SK-N-SH (cell line): ENCODE data around the gene TAF11L14. TPM values are rescaled to one million over a fixed set of nuclear protein-coding genes. Genes with fewer than 3 reads are reported as not detected.
"Not testable (repeated sequence)": the region's sequence is repeated elsewhere in the genome, so short reads cannot be mapped to it uniquely, and the experiment has no call there.

Experiments
- CTCF ChIA-PET: fragments of 300-600, 350-600 bp; formaldehyde crosslinking; extraction: SDS; loops from one replicate; lab custom pipeline; 2021; lab: Yijun Ruan, JAX
- POLR2A ChIA-PET: fragments of 350-600 bp; sonication (Branson Sonifier 250); formaldehyde crosslinking; extraction: SDS; loops from one replicate; lab custom pipeline; 2020; ENCODE audit warnings: antibody characterized with exemption, inconsistent platforms; lab: Yijun Ruan, JAX
- DNase-seq: peaks from one replicate; pipeline ENCODE4 v3.0.0; 2012
- H2AFZ ChIP-seq: fragments of 200-600 bp; sonication (generic); 2 replicates; pipeline ENCODE4 v1.8.1; 2016; ENCODE audit warnings: antibody characterized with exemption, mild to moderate bottlenecking, low read depth
- H3F3A ChIP-seq: fragments of 200-600 bp; sonication (generic); replicated peaks from 2 replicates; pipeline ENCODE3; 2016; ENCODE audit warnings: antibody characterized with exemption, mild to moderate bottlenecking; ENCODE audit not compliant: insufficient read depth
- H3K27ac ChIP-seq, 2 experiments: fragments of 200-500 bp in 1 of 2; fragments of 200-600 bp in 1 of 2; sonication (Bioruptor generic) in 1 of 2; sonication (generic), shearing (Covaris generic) in 1 of 2; 2 replicates each; pipeline versions ENCODE4 v1.5.1 to v1.6.1; 2014 to 2016; ENCODE audit warnings: low read depth in 2 of 2, inconsistent platforms in 1 of 2, low read length in 1 of 2, mild to moderate bottlenecking in 1 of 2, mixed read lengths in 1 of 2
- H3K27me3 ChIP-seq: fragments of 200-600 bp; sonication (generic), shearing (Covaris generic); 2 replicates; pipeline ENCODE4 v1.6.1; 2016; ENCODE audit warnings: mixed run types; ENCODE audit not compliant: insufficient read depth
- H3K36me3 ChIP-seq, 2 experiments: fragments of 200-500 bp in 1 of 2; fragments of 200-600 bp in 1 of 2; sonication (Bioruptor generic) in 1 of 2; sonication (generic) in 1 of 2; replicated peaks in 1 of 2; 2 replicates each; pipeline versions ENCODE3 to v1.5.1; 2014 to 2016; ENCODE audit warnings: low read length in 1 of 2, mild to moderate bottlenecking in 1 of 2; ENCODE audit not compliant: insufficient read depth in 2 of 2, control insufficient read depth in 1 of 2
- H3K4me1 ChIP-seq, 2 experiments: fragments of 200-500 bp in 1 of 2; fragments of 200-600 bp in 1 of 2; sonication (Bioruptor generic) in 1 of 2; sonication (generic), shearing (Covaris generic) in 1 of 2; 2 replicates each; pipeline versions ENCODE4 v1.5.1 to v1.6.1; 2014 to 2016; ENCODE audit warnings: low read depth in 1 of 2, low read length in 1 of 2, mixed run types in 1 of 2; ENCODE audit not compliant: insufficient read depth in 2 of 2, control insufficient read depth in 1 of 2
- H3K4me2 ChIP-seq: fragments of 200-600 bp; sonication (generic), shearing (Covaris generic); 2 replicates; pipeline ENCODE4 v1.6.1; 2017; ENCODE audit warnings: mixed run types
- H3K4me3 ChIP-seq, 2 experiments: fragments of 200-500 bp in 1 of 2; fragments of 200-600 bp in 1 of 2; sonication (Bioruptor generic) in 1 of 2; sonication (generic), shearing (Covaris generic) in 1 of 2; 2 replicates each; pipeline versions ENCODE4 v1.5.1 to v1.8.1; 2014 to 2016; ENCODE audit warnings: low read depth in 2 of 2, inconsistent platforms in 1 of 2, low read length in 1 of 2, mild to moderate bottlenecking in 1 of 2, mixed read lengths in 1 of 2, moderate library complexity in 1 of 2
- H3K79me2 ChIP-seq: fragments of 200-600 bp; sonication (generic); 2 replicates; pipeline ENCODE4 v1.8.1; 2017; ENCODE audit warnings: mild to moderate bottlenecking; ENCODE audit not compliant: insufficient read depth
- H3K9ac ChIP-seq: fragments of 200-600 bp; sonication (generic); 2 replicates; pipeline ENCODE4 v1.6.1; 2017; ENCODE audit warnings: mixed run types
- H3K9me2 ChIP-seq: fragments of 200-600 bp; sonication (generic); 2 replicates; pipeline ENCODE4 v1.6.1; 2017; ENCODE audit warnings: mixed run types
- H3K9me3 ChIP-seq: fragments of 200-600 bp; sonication (generic); 2 replicates; pipeline ENCODE4 v1.6.1; 2017; ENCODE audit warnings: mixed run types, mild to moderate bottlenecking, moderate library complexity
- H4K20me1 ChIP-seq: fragments of 200-600 bp; sonication (generic); 2 replicates; pipeline ENCODE4 v1.6.1; 2017; ENCODE audit warnings: mild to moderate bottlenecking, mixed run types; ENCODE audit not compliant: insufficient read depth
- FOSL2 ChIP-seq: IDR thresholded peaks from 2 replicates; pipeline ENCODE4 v1.4.0; 2012; ENCODE audit warnings: low read depth, mild to moderate bottlenecking, moderate library complexity, borderline replicate concordance
- FOXM1 ChIP-seq: IDR thresholded peaks from 2 replicates; pipeline ENCODE4 v1.4.0; 2012; ENCODE audit warnings: low read depth, mild to moderate bottlenecking
- GATA2 ChIP-seq: sonication (generic); formaldehyde crosslinking; IDR thresholded peaks from 2 replicates; pipeline ENCODE4 v1.5.0; 2020; ENCODE audit warnings: mild to moderate bottlenecking, missing genetic modification reagents
- JUND ChIP-seq: IDR thresholded peaks from 2 replicates; pipeline ENCODE4 v1.4.0; 2012
- MEF2A ChIP-seq: IDR thresholded peaks from 2 replicates; pipeline ENCODE4 v1.4.0; 2012; ENCODE audit warnings: low read depth, borderline replicate concordance
- MXI1 ChIP-seq: IDR thresholded peaks from 2 replicates; pipeline ENCODE4 v1.6.1; 2012; ENCODE audit warnings: mild to moderate bottlenecking, low read depth, low read length, improper control_type of control experiment
- NFIC ChIP-seq: IDR thresholded peaks from 2 replicates; pipeline ENCODE4 v1.4.0; 2012; ENCODE audit warnings: borderline replicate concordance
- SIN3A ChIP-seq: IDR thresholded peaks from 2 replicates; pipeline ENCODE4 v1.6.1; 2012; ENCODE audit warnings: low read depth, mild to moderate bottlenecking, low read length, moderate library complexity, borderline replicate concordance
- TCF12 ChIP-seq: IDR thresholded peaks from 2 replicates; pipeline ENCODE4 v1.4.0; 2012
- TEAD4 ChIP-seq: IDR thresholded peaks from 2 replicates; pipeline ENCODE4 v1.4.0; 2012; ENCODE audit warnings: mild to moderate bottlenecking, borderline replicate concordance; ENCODE audit not compliant: insufficient read depth
- WGBS: methylation state at CpG from one replicate; pipeline ENCODE4 v1.1.6; 2017; ENCODE audit warnings: low lambda C conversion rate; 5-methylcytosine and 5-hydroxymethylcytosine counted together
- polyA plus RNA-seq, 3 experiments: library from polyadenylated mRNA; depleted of rRNA; stranded (reverse); fragments of >200 nt; gene quantifications; 2 replicates each; pipeline ENCODE4 v1.2.3, GENCODE V29; 2012
- TF ChIP-seq, protein P1 (sequence below): fragments of 150-350 bp; IDR thresholded peaks from 2 replicates; pipeline ENCODE4 v1.6.1; 2017; ENCODE audit warnings: antibody characterized with exemption, low read length, low read depth, borderline replicate concordance
- TF ChIP-seq, protein P2 (sequence below): IDR thresholded peaks from 2 replicates; pipeline ENCODE4 v1.4.0; 2012; ENCODE audit warnings: low read depth
- TF ChIP-seq, protein P3 (sequence below): fragments of 150-350 bp; IDR thresholded peaks from 2 replicates; pipeline ENCODE4 v1.6.1; 2016; ENCODE audit warnings: mild to moderate bottlenecking, low read depth, low read length
- TF ChIP-seq, protein P4 (sequence below): IDR thresholded peaks from 2 replicates; pipeline ENCODE4; 2012
- TF ChIP-seq, protein P5 (sequence below): IDR thresholded peaks from 2 replicates; pipeline ENCODE4 v1.4.0; 2012; ENCODE audit warnings: low read depth, borderline replicate concordance

TAF11L14 gene
- not detected in 2 replicates for polyA plus RNA-seq (2012; rRNA removed)
- not detected in 2 replicates for polyA plus RNA-seq (2012; cell fraction: cytosol; rRNA removed)
- polyA plus RNA-seq (2012; cell fraction: nucleus; rRNA removed), result not detected in 2 replicates

DNA sequence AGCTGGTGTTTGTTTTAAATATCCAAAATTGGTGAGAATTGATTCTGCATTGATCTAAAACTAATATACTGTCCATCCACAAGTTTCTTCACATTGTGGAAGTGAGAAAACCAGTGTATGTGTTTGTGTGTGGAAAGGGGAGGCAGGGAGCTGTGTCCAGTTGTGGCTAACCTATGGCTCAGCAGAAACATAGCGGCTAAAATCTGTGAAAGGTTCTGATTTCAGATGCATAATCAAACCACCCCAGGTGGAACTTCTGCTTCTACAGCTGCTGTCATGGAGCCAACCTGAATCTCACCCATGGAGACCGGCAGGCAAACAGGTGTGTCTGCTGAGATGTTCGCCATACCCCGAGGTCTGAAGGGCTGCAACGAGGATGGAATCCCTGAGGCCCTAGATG, at the start of gene TAF11L14:
Gene TAF11L14, plus strand, starts transcription at position 301 of the 400 bp plus-strand sequence.
- H3F3A ChIP-seq, result no peaks in the 10 kb centered on the region
- no peaks in the 10 kb centered on the region for H3K4me1 ChIP-seq
- no peak within 1 kb of the TSS for H3K4me2 ChIP-seq
- no peak within 1 kb of the TSS for H3K27ac ChIP-seq
- no peak within 1 kb of the TSS for H3K4me3 ChIP-seq
- POLR2A ChIA-PET, result no interaction called here
- no peak within 1 kb of the TSS for H2AFZ ChIP-seq
- no peak for DNase-seq
- no peaks in the 10 kb centered on the region for H3K9me3 ChIP-seq
- no peak within 1 kb of the TSS for H3K9ac ChIP-seq
- no peaks in the 10 kb centered on the region for H3K36me3 ChIP-seq
- no peaks in the 10 kb centered on the region for H4K20me1 ChIP-seq
- 16% methylated on average over 5 of the region's 5 CpGs for WGBS
- H3K79me2 ChIP-seq, result no peaks in the 10 kb centered on the region
- no peaks in the 10 kb centered on the region for H3K9me2 ChIP-seq
- no peak for TF ChIP-seq GATA2
- TF ChIP-seq, protein P1, sequence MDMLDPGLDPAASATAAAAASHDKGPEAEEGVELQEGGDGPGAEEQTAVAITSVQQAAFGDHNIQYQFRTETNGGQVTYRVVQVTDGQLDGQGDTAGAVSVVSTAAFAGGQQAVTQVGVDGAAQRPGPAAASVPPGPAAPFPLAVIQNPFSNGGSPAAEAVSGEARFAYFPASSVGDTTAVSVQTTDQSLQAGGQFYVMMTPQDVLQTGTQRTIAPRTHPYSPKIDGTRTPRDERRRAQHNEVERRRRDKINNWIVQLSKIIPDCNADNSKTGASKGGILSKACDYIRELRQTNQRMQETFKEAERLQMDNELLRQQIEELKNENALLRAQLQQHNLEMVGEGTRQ, result no peak
- TF ChIP-seq JUND, result no peak
- TF ChIP-seq, protein P2, sequence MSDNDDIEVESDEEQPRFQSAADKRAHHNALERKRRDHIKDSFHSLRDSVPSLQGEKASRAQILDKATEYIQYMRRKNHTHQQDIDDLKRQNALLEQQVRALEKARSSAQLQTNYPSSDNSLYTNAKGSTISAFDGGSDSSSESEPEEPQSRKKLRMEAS, result no peak
- no peak for TF ChIP-seq MXI1
- no peak for TF ChIP-seq MEF2A
- no peak for TF ChIP-seq FOSL2
- TF ChIP-seq TEAD4, result no peak
- TF ChIP-seq SIN3A, result no peak
- TF ChIP-seq, protein P3, sequence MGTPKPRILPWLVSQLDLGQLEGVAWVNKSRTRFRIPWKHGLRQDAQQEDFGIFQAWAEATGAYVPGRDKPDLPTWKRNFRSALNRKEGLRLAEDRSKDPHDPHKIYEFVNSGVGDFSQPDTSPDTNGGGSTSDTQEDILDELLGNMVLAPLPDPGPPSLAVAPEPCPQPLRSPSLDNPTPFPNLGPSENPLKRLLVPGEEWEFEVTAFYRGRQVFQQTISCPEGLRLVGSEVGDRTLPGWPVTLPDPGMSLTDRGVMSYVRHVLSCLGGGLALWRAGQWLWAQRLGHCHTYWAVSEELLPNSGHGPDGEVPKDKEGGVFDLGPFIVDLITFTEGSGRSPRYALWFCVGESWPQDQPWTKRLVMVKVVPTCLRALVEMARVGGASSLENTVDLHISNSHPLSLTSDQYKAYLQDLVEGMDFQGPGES, result no peak
- TF ChIP-seq NFIC, result no peak
- TF ChIP-seq, protein P4, sequence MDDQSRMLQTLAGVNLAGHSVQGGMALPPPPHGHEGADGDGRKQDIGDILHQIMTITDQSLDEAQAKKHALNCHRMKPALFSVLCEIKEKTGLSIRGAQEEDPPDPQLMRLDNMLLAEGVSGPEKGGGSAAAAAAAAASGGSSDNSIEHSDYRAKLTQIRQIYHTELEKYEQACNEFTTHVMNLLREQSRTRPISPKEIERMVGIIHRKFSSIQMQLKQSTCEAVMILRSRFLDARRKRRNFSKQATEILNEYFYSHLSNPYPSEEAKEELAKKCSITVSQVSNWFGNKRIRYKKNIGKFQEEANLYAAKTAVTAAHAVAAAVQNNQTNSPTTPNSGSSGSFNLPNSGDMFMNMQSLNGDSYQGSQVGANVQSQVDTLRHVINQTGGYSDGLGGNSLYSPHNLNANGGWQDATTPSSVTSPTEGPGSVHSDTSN, result no peak
- no peak for TF ChIP-seq FOXM1
- TF ChIP-seq, protein P5, sequence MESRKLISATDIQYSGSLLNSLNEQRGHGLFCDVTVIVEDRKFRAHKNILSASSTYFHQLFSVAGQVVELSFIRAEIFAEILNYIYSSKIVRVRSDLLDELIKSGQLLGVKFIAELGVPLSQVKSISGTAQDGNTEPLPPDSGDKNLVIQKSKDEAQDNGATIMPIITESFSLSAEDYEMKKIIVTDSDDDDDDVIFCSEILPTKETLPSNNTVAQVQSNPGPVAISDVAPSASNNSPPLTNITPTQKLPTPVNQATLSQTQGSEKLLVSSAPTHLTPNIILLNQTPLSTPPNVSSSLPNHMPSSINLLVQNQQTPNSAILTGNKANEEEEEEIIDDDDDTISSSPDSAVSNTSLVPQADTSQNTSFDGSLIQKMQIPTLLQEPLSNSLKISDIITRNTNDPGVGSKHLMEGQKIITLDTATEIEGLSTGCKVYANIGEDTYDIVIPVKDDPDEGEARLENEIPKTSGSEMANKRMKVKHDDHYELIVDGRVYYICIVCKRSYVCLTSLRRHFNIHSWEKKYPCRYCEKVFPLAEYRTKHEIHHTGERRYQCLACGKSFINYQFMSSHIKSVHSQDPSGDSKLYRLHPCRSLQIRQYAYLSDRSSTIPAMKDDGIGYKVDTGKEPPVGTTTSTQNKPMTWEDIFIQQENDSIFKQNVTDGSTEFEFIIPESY, result no peak
- no peak for TF ChIP-seq TCF12
- CTCF ChIA-PET, result no interaction called here
- H3K27me3 ChIP-seq, result no peaks in the 10 kb centered on the region

DNA sequence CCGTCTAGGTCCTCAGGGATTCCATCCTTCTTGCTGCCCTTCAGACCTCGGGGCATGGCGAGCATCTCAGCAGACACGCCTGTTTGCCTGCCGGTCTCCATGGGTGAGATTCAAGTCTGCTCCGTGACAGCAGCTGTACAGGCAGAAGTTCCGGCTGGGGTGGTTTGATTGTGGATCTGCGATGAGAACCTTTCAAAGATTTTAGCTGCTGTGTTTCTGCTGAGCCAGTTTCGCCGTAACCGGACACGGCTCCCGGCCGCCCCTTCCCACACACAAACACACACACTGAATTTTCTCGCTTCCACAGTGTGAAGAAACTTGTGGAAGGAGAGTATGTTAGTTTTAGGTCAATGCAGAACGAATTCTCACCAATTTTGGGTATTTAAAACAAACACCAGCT, 48.6 kb upstream of the TAF11L14 start, which contains the start of gene TAF11L7:
Gene TAF11L7, minus strand, starts transcription at position 101 of the 400 bp plus-strand sequence.
- H3K9ac ChIP-seq, POLR2A ChIA-PET, H3K4me3 ChIP-seq, H2AFZ ChIP-seq, H3K27me3 ChIP-seq, H4K20me1 ChIP-seq, H3K27ac ChIP-seq, H3K4me2 ChIP-seq, CTCF ChIA-PET, H3K79me2 ChIP-seq, H3K4me1 ChIP-seq, H3K36me3 ChIP-seq, DNase-seq, H3K9me2 ChIP-seq, H3F3A ChIP-seq, H3K9me3 ChIP-seq: not testable (repeated sequence)
- WGBS, result no CpG with 5 or more reads among the region's 16 CpGs

DNA sequence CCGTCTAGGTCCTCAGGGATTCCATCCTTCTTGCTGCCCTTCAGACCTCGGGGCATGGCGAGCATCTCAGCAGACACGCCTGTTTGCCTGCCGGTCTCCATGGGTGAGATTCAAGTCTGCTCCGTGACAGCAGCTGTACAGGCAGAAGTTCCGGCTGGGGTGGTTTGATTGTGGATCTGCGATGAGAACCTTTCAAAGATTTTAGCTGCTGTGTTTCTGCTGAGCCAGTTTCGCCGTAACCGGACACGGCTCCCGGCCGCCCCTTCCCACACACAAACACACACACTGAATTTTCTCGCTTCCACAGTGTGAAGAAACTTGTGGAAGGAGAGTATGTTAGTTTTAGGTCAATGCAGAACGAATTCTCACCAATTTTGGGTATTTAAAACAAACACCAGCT, 43.4 kb upstream of the TAF11L14 start, which contains the start of gene TAF11L8:
Gene TAF11L8, minus strand, starts transcription at position 101 of the 400 bp plus-strand sequence.
- H3K4me2 ChIP-seq, DNase-seq, H3K9me2 ChIP-seq, H3K27me3 ChIP-seq, H3K9ac ChIP-seq, H3K4me1 ChIP-seq, POLR2A ChIA-PET, H3K79me2 ChIP-seq, H3K36me3 ChIP-seq, CTCF ChIA-PET, H3K4me3 ChIP-seq, H3F3A ChIP-seq, H2AFZ ChIP-seq, H3K9me3 ChIP-seq, H4K20me1 ChIP-seq, H3K27ac ChIP-seq: not testable (repeated sequence)
- no CpG with 5 or more reads among the region's 16 CpGs for WGBS
